Transverse colon (tissue), 4 donors: ENCODE measurements around the gene CCND3. TPM values are rescaled to one million over a fixed set of nuclear protein-coding genes. Genes with fewer than 3 reads are reported as not detected.

Source experiments
- DNase-seq: peaks from one replicate; pipeline ENCODE4 v3.0.0-alpha.2; 2019
- H3K27ac ChIP-seq, 4 donors: fragments of 200-600 bp; sonication (generic); 2 replicates each; pipeline ENCODE4 v1.5.1; 2016 to 2018; ENCODE audit warnings: inconsistent platforms in 4 of 4
- H3K27me3 ChIP-seq: fragments of 200-600 bp; sonication (generic); 2 replicates; pipeline ENCODE4 v1.5.1; 2017; ENCODE audit warnings: inconsistent platforms
- H3K36me3 ChIP-seq, 4 donors: fragments of 200-600 bp; sonication (generic); 2 replicates each; pipeline ENCODE4 v1.5.1; 2017 to 2019; ENCODE audit warnings: inconsistent platforms in 4 of 4
- H3K4me1 ChIP-seq, 4 donors: fragments of 200-600 bp; sonication (generic); 2 replicates each; pipeline ENCODE4 v1.5.1; 2017 to 2020; ENCODE audit warnings: inconsistent platforms in 4 of 4
- H3K4me3 ChIP-seq, 4 donors: fragments of 200-600 bp; sonication (generic); 1 replicate in 1 of 4; 2 replicates in 3 of 4; pipeline versions ENCODE4 v1.5.1 to v1.6.1; 2017 to 2019; ENCODE audit warnings: inconsistent platforms in 4 of 4
- H3K9me3 ChIP-seq, 2 donors: fragments of 200-600 bp; sonication (generic); 2 replicates each; pipeline ENCODE4 v1.5.1; 2017 to 2019; ENCODE audit warnings: inconsistent platforms in 2 of 2
- EP300 ChIP-seq: sonication (generic); formaldehyde crosslinking; IDR thresholded peaks from one replicate; pipeline ENCODE4 v1.6.1; 2017; ENCODE audit warnings: antibody characterized with exemption, low read depth
- POLR2A ChIP-seq: fragments of 450-650 bp; IDR thresholded peaks from one replicate; pipeline ENCODE4 v1.6.1; 2016; ENCODE audit warnings: antibody characterized with exemption, mild to moderate bottlenecking, moderate library complexity
- POLR2AphosphoS5 ChIP-seq, 3 donors: sonication (generic); formaldehyde crosslinking; IDR thresholded peaks; one replicate each; pipeline ENCODE4 v1.6.1; 2016; ENCODE audit warnings: antibody characterized with exemption in 3 of 3
- WGBS, 2 donors: methylation state at CpG; one replicate each; pipeline ENCODE4 v1.1.5; 2018; ENCODE audit warnings: low coverage in 1 of 2; 5-methylcytosine and 5-hydroxymethylcytosine counted together
- in situ Hi-C, 4 donors: fragments of 200-750 bp; cut with MboI; loops; one replicate each; pipeline versions ENCODE4 v1.15.0 to v1.15.1; 2017; ENCODE audit warnings: low sequenced_read_pairs in 3 of 4, low pct_ligation_motif_present in 1 of 4, low pct_unique_long_range_greater_than_20kb in 1 of 4
- intact Hi-C: fragments of 100-400 bp; cut with DNase I; formaldehyde crosslinking; loops from one replicate; pipeline ENCODE4 v1.15.1; 2023; ENCODE audit warnings: low total_unique reads
- total RNA-seq, 4 donors: library from RNA; depleted of rRNA; stranded (reverse); fragments of >200 nt; gene quantifications; one replicate each; pipeline ENCODE4 v1.1.0, GENCODE V29; 2016
- TF ChIP-seq, protein P1 (sequence below), 5 experiments: fragments of 200-600 bp in 3 of 5; fragments of 450-650 bp in 2 of 5; sonication (generic) in 3 of 5; IDR thresholded peaks; 1 replicate in 2 of 5; 2 replicates in 3 of 5; pipeline ENCODE4 v1.5.1; 2016 to 2017; ENCODE audit warnings: antibody characterized with exemption in 5 of 5, inconsistent platforms in 3 of 5, mild to moderate bottlenecking in 2 of 5, moderate library complexity in 1 of 5

CCND3 gene
- total RNA-seq, 4 donors from 2014 or later = 55.3 to 178 (median 75.6) TPM

DNA sequence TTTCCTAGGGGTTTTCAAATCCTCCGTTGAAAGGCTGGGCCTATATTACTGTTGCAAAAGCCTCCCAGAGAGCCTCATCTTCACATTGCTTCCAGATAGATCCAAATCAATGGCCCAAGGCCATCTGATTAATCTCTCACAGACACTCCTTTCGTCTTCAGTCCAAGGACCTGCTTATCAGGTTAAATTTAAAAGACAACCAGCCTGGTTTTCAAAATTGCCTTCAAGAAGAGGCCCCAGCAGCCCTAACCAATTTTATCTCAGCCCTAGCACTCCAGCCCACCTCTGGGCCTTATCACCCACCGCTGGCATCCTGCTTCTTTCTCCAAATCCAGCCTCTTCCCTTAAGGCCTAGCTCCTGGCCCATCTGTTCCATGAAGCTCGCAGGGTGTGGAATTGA lies 15.5 kb upstream of the CCND3 start:
- Histone ChIP-seq H3K9me3 (no peaks in the 10 kb centered on the region), H3K4me3 (no peak overlapping the region), H3K4me1 (no peaks in the 10 kb centered on the region), H3K36me3 (no peaks in the 10 kb centered on the region), H3K27ac (no peak overlapping the region), H3K27me3 (no peaks in the 10 kb centered on the region)
- intact Hi-C loops (no loop called here), in situ Hi-C loops (no loop called here)
- no peak for DNase-seq
- no peak for TF ChIP-seq POLR2AphosphoS5 (IDR thresholded peaks at IDR 0.05)
- TF ChIP-seq POLR2A = no peak
- TF ChIP-seq EP300 = no peak
- TF ChIP-seq, protein P1, sequence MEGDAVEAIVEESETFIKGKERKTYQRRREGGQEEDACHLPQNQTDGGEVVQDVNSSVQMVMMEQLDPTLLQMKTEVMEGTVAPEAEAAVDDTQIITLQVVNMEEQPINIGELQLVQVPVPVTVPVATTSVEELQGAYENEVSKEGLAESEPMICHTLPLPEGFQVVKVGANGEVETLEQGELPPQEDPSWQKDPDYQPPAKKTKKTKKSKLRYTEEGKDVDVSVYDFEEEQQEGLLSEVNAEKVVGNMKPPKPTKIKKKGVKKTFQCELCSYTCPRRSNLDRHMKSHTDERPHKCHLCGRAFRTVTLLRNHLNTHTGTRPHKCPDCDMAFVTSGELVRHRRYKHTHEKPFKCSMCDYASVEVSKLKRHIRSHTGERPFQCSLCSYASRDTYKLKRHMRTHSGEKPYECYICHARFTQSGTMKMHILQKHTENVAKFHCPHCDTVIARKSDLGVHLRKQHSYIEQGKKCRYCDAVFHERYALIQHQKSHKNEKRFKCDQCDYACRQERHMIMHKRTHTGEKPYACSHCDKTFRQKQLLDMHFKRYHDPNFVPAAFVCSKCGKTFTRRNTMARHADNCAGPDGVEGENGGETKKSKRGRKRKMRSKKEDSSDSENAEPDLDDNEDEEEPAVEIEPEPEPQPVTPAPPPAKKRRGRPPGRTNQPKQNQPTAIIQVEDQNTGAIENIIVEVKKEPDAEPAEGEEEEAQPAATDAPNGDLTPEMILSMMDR (IDR thresholded peaks at IDR 0.05) = no peak
- WGBS, 2 donors = 87 to 91% methylated on average over 3 to 4 of the region's 4 CpGs

DNA sequence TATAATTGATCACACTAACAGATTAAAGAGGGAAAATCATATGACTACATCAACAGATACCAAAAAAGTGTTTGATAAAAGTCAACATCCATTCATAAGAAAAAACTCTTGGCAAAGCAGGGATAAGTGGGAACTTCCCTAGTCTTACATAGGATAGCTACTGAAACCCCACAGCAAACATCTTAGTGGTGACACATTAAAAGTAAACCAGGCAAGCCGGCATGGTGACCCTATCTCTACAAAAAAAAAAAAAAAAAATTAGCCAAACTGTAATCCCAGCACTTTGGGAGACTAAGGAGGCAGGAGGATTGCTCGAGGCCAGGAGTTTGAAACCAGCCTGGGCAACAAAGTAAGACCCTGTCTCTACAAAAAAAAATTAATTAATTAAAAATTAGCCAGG lies 13.8 kb upstream of the CCND3 start:
- Histone ChIP-seq H3K9me3 (no peaks in the 10 kb centered on the region), H3K27me3 (no peaks in the 10 kb centered on the region), H3K27ac (no peak overlapping the region), H3K4me3 (no peak overlapping the region), H3K36me3 (no peaks in the 10 kb centered on the region), H3K4me1 (no peaks in the 10 kb centered on the region)
- 84% methylated on average over 2 of the region's 2 CpGs; no CpG with 5 or more reads in 1 of the 2 donors for WGBS, 2 donors
- intact Hi-C loops (no loop called here), in situ Hi-C loops (no loop called here)
- no peak for TF ChIP-seq POLR2AphosphoS5 (IDR thresholded peaks at IDR 0.05)
- no peak for TF ChIP-seq POLR2A
- TF ChIP-seq EP300 = no peak
- TF ChIP-seq, protein P1 (IDR thresholded peaks at IDR 0.05) = no peak
- DNase-seq = no peak

DNA sequence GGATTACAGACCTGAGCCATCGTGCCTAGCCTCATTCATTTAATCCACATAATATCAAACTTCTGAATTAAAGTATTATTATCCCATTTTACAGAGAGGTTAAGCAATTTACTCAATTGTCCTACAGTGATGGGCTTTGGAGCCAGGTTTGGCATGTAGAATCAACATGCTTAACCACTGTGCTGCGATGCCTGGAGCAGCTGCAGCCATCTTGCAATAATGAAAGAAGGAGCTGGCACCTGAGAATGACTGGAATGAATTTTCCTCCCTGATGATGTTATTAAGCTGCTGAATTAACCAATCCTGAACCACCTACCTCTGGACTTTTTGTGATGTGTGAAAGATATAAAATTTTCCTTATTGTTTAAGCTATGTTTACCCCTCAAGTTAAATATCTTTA lies 13.1 kb upstream of the CCND3 start:
- 90 to 93% methylated on average over 2 of the region's 2 CpGs for WGBS, 2 donors
- Histone ChIP-seq H3K27me3 (no peaks in the 10 kb centered on the region), H3K9me3 (no peaks in the 10 kb centered on the region), H3K27ac (no peak overlapping the region), H3K4me3 (no peak overlapping the region), H3K4me1 (no peaks in the 10 kb centered on the region), H3K36me3 (no peaks in the 10 kb centered on the region)
- no peak for DNase-seq
- intact Hi-C loops (no loop called here), in situ Hi-C loops (no loop called here)
- no peak for TF ChIP-seq POLR2AphosphoS5 (IDR thresholded peaks at IDR 0.05)
- TF ChIP-seq, protein P1 (IDR thresholded peaks at IDR 0.05) = no peak
- no peak for TF ChIP-seq EP300
- no peak for TF ChIP-seq POLR2A

DNA sequence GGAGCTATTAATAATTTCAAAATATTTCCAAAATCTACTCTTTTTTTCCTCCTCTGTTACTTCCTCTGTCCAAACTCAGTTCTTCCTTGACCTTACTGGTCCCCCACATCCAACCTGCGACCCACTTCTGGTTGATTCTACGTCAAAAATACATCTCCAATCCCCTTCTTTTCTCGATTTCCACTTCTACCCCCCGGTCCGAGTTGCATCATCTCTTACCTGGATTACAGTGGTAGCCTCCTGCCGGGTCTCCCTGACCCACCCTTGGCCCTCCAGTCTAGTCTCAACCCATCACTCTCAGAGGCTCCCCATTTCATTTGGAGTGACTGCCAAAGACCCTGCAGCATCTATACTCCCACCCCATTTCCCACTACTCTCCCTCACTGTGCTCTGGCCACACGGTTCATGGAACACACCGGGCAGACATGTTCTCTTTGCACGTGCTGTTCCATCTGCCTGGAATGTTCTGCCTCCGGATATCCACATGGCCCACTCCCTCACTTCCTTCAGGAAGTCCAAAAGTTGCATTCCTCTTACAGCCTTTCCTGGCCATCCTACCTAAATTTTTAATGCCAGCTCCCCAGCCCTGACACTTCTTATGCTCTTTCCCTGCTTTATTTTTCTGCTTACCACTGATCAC lies 6.1 kb upstream of the CCND3 start:
- no peak for TF ChIP-seq EP300
- TF ChIP-seq POLR2A = no peak
- TF ChIP-seq, protein P1 (IDR thresholded peaks at IDR 0.05) = no peak
- no peak for TF ChIP-seq POLR2AphosphoS5 (IDR thresholded peaks at IDR 0.05)
- no peaks in the 10 kb centered on the region for H3K4me1 ChIP-seq
- no peaks in the 10 kb centered on the region for H3K36me3 ChIP-seq
- WGBS, 2 donors = 84 to 88% methylated on average over 10 of the region's 10 CpGs
- H3K27me3 ChIP-seq = no peaks in the 10 kb centered on the region
- DNase-seq = no peak
- intact Hi-C loops (no loop called here), in situ Hi-C loops (loop anchor here in 2 of 4 donors (10.0 to 25.0 kb wide), 2 partner anchors 97 to 265 kb away; partner anchors contain the start of gene MRPS10 (in 1 of the 2))
- H3K4me3 ChIP-seq = no peak overlapping the region
- H3K9me3 ChIP-seq = no peaks in the 10 kb centered on the region
- H3K27ac ChIP-seq = no peak overlapping the region
